HepG2 (cell line): ENCODE results near the gene MTHFD1L. TPM values are rescaled to one million over a fixed set of nuclear protein-coding genes. Genes with fewer than 3 reads are reported as not detected.
A peak's percentile ranks its signal among the peaks of the same experiment; 100 is the strongest.

Experiments
- ATAC-seq: fragments of 200-7000 bp; cut with Tn5 transposase; 3 replicates; pipeline ENCODE4 v1.9.1; 2020; ENCODE audit warnings: mild to moderate bottlenecking, moderate library complexity
- BruUV-seq: library from RNA; stranded (reverse); fragments of 400-500 nt; replicated peaks from 2 replicates; lab custom pipeline; 2021; lab: Mats Ljungman, UMichigan
- CTCF ChIA-PET: fragments of 300-600 bp; formaldehyde crosslinking; extraction: SDS; loops from one replicate; lab custom pipeline; 2021; ENCODE audit warnings: low total read pairs, inconsistent platforms, low intra/inter-chr PET ratio; lab: Yijun Ruan, JAX
- POLR2A ChIA-PET: fragments of 350-600 bp; sonication (Branson Sonifier 250); formaldehyde crosslinking; loops from one replicate; lab custom pipeline; 2020; ENCODE audit warnings: antibody characterized with exemption, inconsistent platforms; lab: Yijun Ruan, JAX
- DNase-seq: peaks from one replicate; pipeline ENCODE4 v3.0.0-alpha.2; 2015; ENCODE audit warnings: low spot score
- FAIRE-seq: peaks from 3 replicates; lab custom pipeline; 2011; peaks lifted over from hg19 to GRCh38; lab: Jason Lieb, UNC
- H2AFZ ChIP-seq: one replicate; pipeline ENCODE4 v1.6.1; 2011; ENCODE audit warnings: low read length, inconsistent platforms
- H3K27ac ChIP-seq: fragments of 300-600 bp; 3 replicates; pipeline ENCODE4 v1.8.0; 2011; ENCODE audit warnings: mixed run types, mild to moderate bottlenecking, mixed read lengths, low read length, inconsistent platforms; ENCODE audit not compliant: insufficient read depth; ENCODE audit errors: extremely low read length
- H3K27me3 ChIP-seq, 2 experiments: fragments of 200-600 bp in 1 of 2; 2 replicates in 1 of 2; 3 replicates in 1 of 2; pipeline versions ENCODE4 v1.6.0 to v1.8.0; 2011; ENCODE audit warnings: low read length in 2 of 2, mild to moderate bottlenecking in 2 of 2, moderate library complexity in 2 of 2, inconsistent platforms in 1 of 2; ENCODE audit not compliant: insufficient read depth in 2 of 2, control insufficient read depth in 1 of 2
- H3K36me3 ChIP-seq, 2 experiments: fragments of 200-600 bp in 1 of 2; replicated peaks in 1 of 2; 2 replicates in 1 of 2; 3 replicates in 1 of 2; pipeline versions ENCODE4 v1.5.1 to v1.8.0; 2011; ENCODE audit warnings: low read length in 2 of 2, inconsistent platforms in 1 of 2; ENCODE audit not compliant: insufficient read depth in 2 of 2, control insufficient read depth in 1 of 2
- H3K4me1 ChIP-seq: 2 replicates; pipeline ENCODE4 v1.5.1; 2012; ENCODE audit warnings: low read length, inconsistent platforms; ENCODE audit not compliant: insufficient read depth
- H3K4me2 ChIP-seq: 2 replicates; pipeline ENCODE4 v1.6.0; 2011; ENCODE audit warnings: low read depth, low read length, inconsistent platforms
- H3K4me3 ChIP-seq, 3 experiments: fragments of 200-600 bp in 1 of 3; sonication (generic), shearing (Covaris generic) in 1 of 3; replicated peaks in 1 of 3; 2 replicates each; pipeline ENCODE4 v1.5.1; 2011 to 2016; ENCODE audit warnings: low read length in 3 of 3, inconsistent platforms in 2 of 3, low read depth in 2 of 3, mild to moderate bottlenecking in 2 of 3, control low read depth in 1 of 3, mixed read lengths in 1 of 3; ENCODE audit not compliant: insufficient read depth in 1 of 3
- H3K79me2 ChIP-seq: one replicate; pipeline ENCODE4 v1.6.1; 2011; ENCODE audit warnings: low read length, inconsistent platforms; ENCODE audit not compliant: insufficient read depth
- H3K9ac ChIP-seq: 2 replicates; pipeline ENCODE4 v1.6.0; 2011; ENCODE audit warnings: mild to moderate bottlenecking, low read depth, low read length, inconsistent platforms; ENCODE audit not compliant: insufficient read depth
- H3K9me3 ChIP-seq: 2 replicates; pipeline ENCODE4 v1.5.1; 2012; ENCODE audit warnings: mild to moderate bottlenecking, low read length
- H4K20me1 ChIP-seq: 2 replicates; pipeline ENCODE4 v1.6.0; 2011; ENCODE audit warnings: inconsistent platforms, mild to moderate bottlenecking, low read length, moderate library complexity; ENCODE audit not compliant: insufficient read depth
- ATF4 ChIP-seq, 2 experiments: fragments of 450-650 bp in 1 of 2; sonication (generic) in 1 of 2; formaldehyde crosslinking; IDR thresholded peaks; 2 replicates each; pipeline versions ENCODE4 v1.5.0 to v1.8.0; 2020 to 2022; ENCODE audit warnings: mild to moderate bottlenecking in 1 of 2, missing genetic modification reagents in 1 of 2
- ATF7 ChIP-seq, 2 experiments: fragments of 450-650 bp in 1 of 2; sonication (generic) in 1 of 2; formaldehyde crosslinking in 1 of 2; IDR thresholded peaks; 2 replicates each; pipeline versions ENCODE4 v1.4.0 to v1.6.1; 2016 to 2020; ENCODE audit warnings: antibody characterized with exemption in 1 of 2, mild to moderate bottlenecking in 1 of 2, missing genetic modification reagents in 1 of 2
- BHLHE40 ChIP-seq: IDR thresholded peaks from 2 replicates; pipeline ENCODE4 v1.6.1; 2011; ENCODE audit warnings: low read length, improper control_type of control experiment
- CREB1 ChIP-seq, 2 experiments: fragments of 450-650 bp in 1 of 2; IDR thresholded peaks; 2 replicates each; pipeline ENCODE4 v1.6.1; 2016 to 2017; ENCODE audit warnings: control low read depth in 1 of 2, mild to moderate bottlenecking in 1 of 2, missing compliant biosample characterization in 1 of 2, missing genetic modification characterization in 1 of 2
- NFIB ChIP-seq: sonication (generic); formaldehyde crosslinking; IDR thresholded peaks from 2 replicates; pipeline ENCODE4 v1.9.0; 2021; ENCODE audit warnings: missing genetic modification reagents, mild to moderate bottlenecking, borderline replicate concordance
- PRPF4 ChIP-seq: fragments of 200-400 bp; formaldehyde crosslinking; IDR thresholded peaks from 2 replicates; pipeline ENCODE4 v1.6.1; 2016; ENCODE audit warnings: low read length, low read depth; ENCODE audit not compliant: poor library complexity, severe bottlenecking
- RORA ChIP-seq: sonication (generic); formaldehyde crosslinking; IDR thresholded peaks from 2 replicates; pipeline ENCODE4 v1.5.0; 2020; ENCODE audit warnings: mild to moderate bottlenecking, missing genetic modification reagents, moderate library complexity
- RXRA ChIP-seq: sonication (generic); formaldehyde crosslinking; IDR thresholded peaks from 2 replicates; pipeline ENCODE4 v1.5.1; 2020; ENCODE audit warnings: missing genetic modification reagents
- ZBTB38 ChIP-seq: sonication (generic); formaldehyde crosslinking; IDR thresholded peaks from 2 replicates; pipeline ENCODE4 v1.5.1; 2020; ENCODE audit warnings: mild to moderate bottlenecking, missing genetic modification reagents
- ZNF280D ChIP-seq: sonication (generic); formaldehyde crosslinking; IDR thresholded peaks from 2 replicates; pipeline ENCODE4 v1.5.1; 2020; ENCODE audit warnings: mild to moderate bottlenecking, missing genetic modification reagents
- ZNF431 ChIP-seq: sonication (generic); formaldehyde crosslinking; IDR thresholded peaks from 2 replicates; pipeline ENCODE4 v1.9.0; 2022; ENCODE audit warnings: missing genetic modification reagents, low read depth, mild to moderate bottlenecking, borderline replicate concordance
- ZNF501 ChIP-seq: sonication (generic); formaldehyde crosslinking; IDR thresholded peaks from 2 replicates; pipeline ENCODE4 v1.5.1; 2020; ENCODE audit warnings: mild to moderate bottlenecking, moderate library complexity, missing genetic modification reagents
- ZNF639 ChIP-seq: conservative IDR thresholded peaks from 2 replicates; pipeline ENCODE4 v1.6.1; 2018; ENCODE audit warnings: missing genetic modification reagents
- ZNF747 ChIP-seq: sonication (generic); formaldehyde crosslinking; IDR thresholded peaks from 2 replicates; pipeline ENCODE4 v1.8.1; 2023; ENCODE audit warnings: missing genetic modification reagents, mild to moderate bottlenecking, borderline replicate concordance
- ZNF777 ChIP-seq: sonication (generic); formaldehyde crosslinking; IDR thresholded peaks from 2 replicates; pipeline ENCODE4 v1.4.0; 2020; ENCODE audit warnings: missing genetic modification reagents
- WGBS: methylation state at CpG from one replicate; pipeline ENCODE4 v1.1.6; 2017; ENCODE audit warnings: low lambda C conversion rate; 5-methylcytosine and 5-hydroxymethylcytosine counted together
- in situ Hi-C: cut with HindIII; loops from 2 replicates; pipeline ENCODE4 v1.10.0; 2017; ENCODE audit warnings: low pct_unique_long_range_greater_than_20kb; ENCODE audit not compliant: extremely low pct_ligation_motif_present
- intact Hi-C: fragments of 100-400 bp; cut with micrococcal nuclease; formaldehyde crosslinking; loops from one replicate; pipeline ENCODE4 v1.10.0; 2022; ENCODE audit not compliant: unreplicated experiment
- polyA plus RNA-seq, 8 experiments: library from polyadenylated mRNA; depleted of rRNA in 3 of 8; stranded (reverse) in 7 of 8; unstranded in 1 of 8; fragments of >200 nt; fragmentation: Illumina TruSeq in 4 of 8; extraction: Trizol in 4 of 8; gene quantifications; 2 replicates each; pipeline versions ENCODE4 v1.2.1 to v1.2.3, GENCODE V29; 2011 to 2016; ENCODE audit warnings: low read depth in 4 of 8, missing spikeins in 1 of 8, mixed read lengths in 1 of 8; ENCODE audit not compliant: insufficient read depth in 1 of 8
- total RNA-seq, 5 experiments: library from RNA; depleted of rRNA; stranded (reverse); fragments of >200 nt; fragmentation: Illumina TruSeq; extraction: Trizol; gene quantifications; 2 replicates each; pipeline ENCODE4 v1.2.3, GENCODE V29; 2016; ENCODE audit warnings: low read depth in 1 of 5

The MTHFD1L gene
- total and polyA plus RNA-seq, 2 of the 13 experiments (the other 11 are each of a cell fraction or from before 2014, with no cell fraction given), result 24.0 to 39.6 TPM

- no peak overlapping the region for H2AFZ ChIP-seq
- no peak for FAIRE-seq
- H3K4me1 ChIP-seq, result peaks cover 69% of the 10 kb centered on the region
- no peaks in the 10 kb centered on the region for H3K79me2 ChIP-seq
- in situ Hi-C loops, result no loop called here
- ChIA-PET POLR2A (interaction anchor here (0.8 to 1.4 kb wide), 7 partner anchors 10 to 33 kb away, joined by 4 to 10 read pairs (median 5); no protein-coding TSS in a partner anchor), CTCF (no interaction called here)
- no peak overlapping the region for H3K4me3 ChIP-seq
- H4K20me1 ChIP-seq, result no peaks in the 10 kb centered on the region
- whole genome bisulfite sequencing, result 88% methylated on average over 12 of the region's 12 CpGs
- H3K9me3 ChIP-seq, result no peaks in the 10 kb centered on the region
- intact Hi-C loops, result loop anchor here (2.0 kb wide), 1 partner anchor 32 kb away; no protein-coding TSS in a partner anchor
- no peak for TF ChIP-seq ZNF639 (CRISPR knock-in tag)
- peak; percentile 68; the same call in 1 of the 2 replicates for TF ChIP-seq ZBTB38
- TF ChIP-seq ATF4 (CRISPR knock-in tag; IDR thresholded peaks at IDR 0.05), result no peak
- TF ChIP-seq ZNF777 (CRISPR knock-in tag), result 0 out of 2 replicates have a peak, but pooled peaks have one; percentile 4
- TF ChIP-seq ZNF431, result 0 out of 2 replicates have a peak, but pooled peaks have one; percentile 10
- no peak for TF ChIP-seq ZNF501 (CRISPR knock-in tag)
- TF ChIP-seq ZNF747 (CRISPR knock-in tag), result no peak
- TF ChIP-seq CREB1 (IDR thresholded peaks at IDR 0.05), result peak; percentile 48
- TF ChIP-seq CREB1 (CRISPR knock-in tag; IDR thresholded peaks at IDR 0.05), result no peak
- no peak for TF ChIP-seq ZNF280D (CRISPR knock-in tag)
- TF ChIP-seq RORA, result no peak
- TF ChIP-seq BHLHE40, result no peak
- peak; percentile 94 for TF ChIP-seq PRPF4
- no peak for TF ChIP-seq RXRA (CRISPR knock-in tag)
- peak; percentile 67 for TF ChIP-seq ATF7 (IDR thresholded peaks at IDR 0.05)
- no peak for TF ChIP-seq ATF7 (CRISPR knock-in tag; IDR thresholded peaks at IDR 0.05)
- TF ChIP-seq NFIB (CRISPR knock-in tag), result no peak
- TF ChIP-seq, all 625 proteins: peak for 6
- DNase-seq (no peak), ATAC-seq (no peak)
- Histone ChIP-seq H3K27me3 (no peaks in the 10 kb centered on the region), H3K36me3 (peaks cover 9 to 39% of the 10 kb centered on the region in 2 experiments), H3K9ac (peak overlapping the region; percentile 80), H3K27ac (peak overlapping the region; percentile 96), H3K4me2 (peak overlapping the region; percentile 36)
- TSS peak; percentile 94 for BruUV-seq
Observed at GRCh38 chr6:151036869-151037680, 171.6 kb downstream of the MTHFD1L start.
